T-helper 9 cell (primary cell): Measurements from ENCODE around the gene GGA1.
"Not testable (repeated sequence)": the region's sequence is repeated elsewhere in the genome, so short reads cannot be mapped to it uniquely, and the experiment has no call there.

Experiments used
- DNase-seq: peaks from one replicate; pipeline ENCODE4 v3.0.0-alpha.2; 2020

Gene GGA1

DNA sequence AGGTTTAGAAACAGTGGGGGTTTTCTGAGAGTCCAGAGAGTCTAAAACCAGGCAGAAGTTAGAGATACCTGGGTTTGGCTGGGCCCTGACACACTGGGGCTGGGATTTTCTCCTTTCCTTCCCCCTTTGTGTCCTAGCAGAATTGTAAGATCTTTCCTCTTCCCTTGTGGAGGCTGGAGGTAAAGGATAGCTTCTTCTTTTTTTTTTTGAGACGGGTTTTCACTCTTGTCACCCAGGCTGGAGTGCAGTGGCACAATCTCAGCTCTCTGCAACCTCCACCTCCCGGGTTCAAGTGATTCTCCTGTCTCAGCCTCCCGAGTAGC, 1.5 kb downstream of the GGA1 start:
- not testable (repeated sequence) for DNase-seq

DNA sequence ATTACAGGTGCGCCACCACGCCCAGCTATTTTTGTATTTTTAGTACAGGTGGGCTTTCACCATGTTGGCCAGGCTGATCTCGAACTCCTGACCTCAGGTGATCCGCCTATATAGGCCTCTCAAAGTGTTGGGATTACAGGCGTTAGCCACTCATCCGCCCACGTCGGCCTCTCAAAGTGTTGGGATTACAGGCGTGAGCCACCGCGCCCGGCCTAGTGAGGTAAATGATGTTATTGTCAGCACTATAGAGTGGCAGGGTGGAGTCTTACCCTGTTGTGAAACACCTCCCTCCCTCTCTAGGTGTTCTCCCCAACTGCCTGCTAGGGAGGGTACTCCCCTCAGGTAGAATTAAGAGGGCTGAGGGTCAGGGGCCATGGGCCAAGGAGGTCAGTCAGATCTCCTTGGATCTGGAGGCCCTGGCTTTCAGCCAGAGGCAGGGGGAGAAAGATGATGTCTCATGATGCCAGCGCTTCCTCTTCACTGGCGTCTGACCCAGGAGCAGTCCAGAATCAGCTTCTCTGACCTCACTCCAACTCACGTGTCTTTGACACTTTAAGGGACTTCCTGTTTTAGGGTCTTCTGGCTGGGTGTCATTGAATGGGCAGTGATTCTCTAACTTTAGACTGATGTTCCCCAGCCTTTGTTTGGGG, 2.0 kb downstream of the GGA1 start:
- no peak for DNase-seq

DNA sequence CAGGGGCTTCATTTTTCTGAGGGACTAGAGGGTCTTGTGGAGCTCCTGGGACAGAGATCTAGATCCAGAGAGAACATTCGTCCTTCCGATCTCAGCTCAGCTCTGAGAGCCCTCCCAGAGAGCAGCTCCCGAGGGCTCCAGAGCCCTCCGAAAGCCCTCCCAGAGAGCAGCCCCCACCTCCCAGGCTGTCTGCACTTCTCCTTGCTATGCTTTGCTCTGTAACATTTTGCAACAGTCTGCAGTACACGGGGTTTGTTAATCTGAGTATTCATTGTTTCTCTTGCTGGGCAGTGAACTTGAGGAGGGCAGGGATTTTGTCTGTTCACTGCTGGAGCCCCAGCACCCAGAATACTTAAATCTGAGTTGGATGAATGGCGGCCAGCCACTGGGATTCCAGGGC, 2.6 kb downstream of the GGA1 start:
- no peak for DNase-seq

DNA sequence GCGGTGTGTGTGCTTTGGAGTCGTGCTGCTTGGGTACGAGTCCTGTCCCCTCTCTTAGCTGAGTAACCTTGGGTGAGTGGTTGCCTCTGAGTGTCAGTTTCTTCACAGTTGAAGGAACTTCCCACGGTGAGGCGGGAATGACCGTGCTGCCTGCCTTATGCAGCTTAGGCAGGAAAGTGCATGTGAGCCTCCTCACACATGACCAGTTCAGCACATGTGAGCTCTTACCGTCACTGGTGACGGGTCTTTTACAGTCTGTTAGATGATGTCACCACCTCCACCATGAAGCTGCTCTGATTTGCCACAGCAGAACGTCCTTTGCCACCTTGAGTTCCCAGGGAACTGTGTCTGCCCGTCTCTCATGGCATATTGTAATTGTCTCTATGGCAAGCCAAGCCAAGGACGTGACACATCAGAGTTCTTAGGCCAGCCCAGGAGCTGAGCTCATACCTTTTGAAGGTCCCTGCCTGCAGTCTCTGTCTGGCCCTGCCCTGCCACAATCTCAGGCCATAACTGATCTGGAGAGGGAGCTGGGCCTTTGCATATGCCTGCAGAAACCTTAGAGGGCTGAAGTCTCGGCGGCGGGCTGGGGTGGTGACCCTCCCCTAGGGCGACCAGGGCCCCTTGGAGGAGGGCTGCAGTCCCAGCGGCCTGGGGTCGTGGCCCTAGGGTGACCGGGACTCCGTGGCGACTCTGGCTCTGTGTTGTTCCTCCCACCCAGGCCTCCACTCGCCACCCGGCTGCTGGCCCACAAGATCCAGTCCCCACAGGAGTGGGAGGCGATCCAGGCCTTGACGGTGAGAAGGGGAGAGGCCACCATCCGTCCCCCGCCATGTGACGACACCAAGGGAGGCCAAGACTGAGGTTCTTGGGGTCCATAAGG, 7.8 kb downstream of the GGA1 start:
- DNase-seq = no peak

DNA sequence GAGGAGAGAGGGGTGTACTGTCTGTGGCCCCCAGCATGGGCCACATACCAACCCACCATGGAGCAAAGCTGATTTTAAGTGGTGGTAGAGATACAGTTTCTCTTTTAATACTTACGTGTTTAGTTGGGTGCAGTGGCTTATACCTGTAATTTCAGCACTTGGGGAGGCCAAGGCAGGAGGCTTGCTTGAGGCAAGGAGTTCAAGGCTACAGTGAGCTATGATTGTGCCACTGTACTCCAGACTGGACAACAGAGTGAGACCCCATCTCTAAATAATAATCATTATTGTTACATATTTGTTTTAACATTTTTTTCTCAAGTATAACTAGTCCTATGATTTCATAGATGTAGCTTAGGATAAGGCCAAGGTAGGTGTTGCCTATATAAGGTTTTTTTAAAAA, 8.8 kb downstream of the GGA1 start:
- no peak for DNase-seq

DNA sequence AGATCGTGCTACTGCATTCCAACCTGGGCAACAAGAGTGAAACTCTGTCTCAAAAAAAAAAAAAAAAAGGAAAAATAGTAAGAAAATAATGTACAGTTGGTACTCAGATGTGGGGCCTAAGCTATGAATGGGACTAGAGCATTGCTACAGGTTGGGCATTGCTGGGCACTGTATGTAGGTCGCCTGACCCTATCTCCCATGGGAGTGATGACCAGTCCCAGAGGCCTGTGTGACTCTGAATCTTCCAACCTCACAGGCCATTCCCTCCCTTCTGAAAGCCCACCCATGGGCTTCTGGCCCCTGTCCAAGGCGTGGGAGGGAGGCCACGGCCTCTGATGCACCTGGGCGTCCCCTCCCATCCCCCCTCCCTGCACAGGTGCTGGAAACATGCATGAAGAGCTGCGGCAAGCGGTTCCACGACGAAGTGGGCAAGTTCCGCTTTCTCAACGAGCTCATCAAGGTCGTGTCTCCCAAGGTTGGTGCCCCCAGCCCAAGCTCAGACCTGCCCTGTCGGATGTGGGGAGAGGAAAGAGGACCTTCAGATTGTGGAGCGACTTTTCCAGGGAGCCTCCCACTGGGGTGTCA, 9.5 kb downstream of the GGA1 start:
- DNase-seq = no peak

DNA sequence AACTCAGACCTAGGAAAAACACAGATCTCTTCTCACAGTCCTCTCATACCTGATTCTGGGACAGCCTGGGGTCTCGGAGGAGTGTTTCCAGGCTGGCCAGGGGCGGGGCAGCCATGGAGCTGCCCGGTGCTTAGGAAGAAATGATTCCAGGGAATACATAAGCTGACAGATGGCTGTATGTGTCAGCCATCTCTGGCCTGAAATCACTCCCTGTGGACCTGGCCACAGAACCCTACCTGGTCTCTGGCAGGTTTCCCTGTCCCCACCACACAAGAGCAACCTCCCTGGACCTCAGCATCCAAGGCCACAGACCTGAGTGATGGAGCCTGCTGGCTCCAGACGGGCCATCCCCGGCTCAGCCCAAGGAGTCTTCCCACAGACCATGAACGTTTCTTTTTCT, 10.0 kb downstream of the GGA1 start:
- DNase-seq = no peak

DNA sequence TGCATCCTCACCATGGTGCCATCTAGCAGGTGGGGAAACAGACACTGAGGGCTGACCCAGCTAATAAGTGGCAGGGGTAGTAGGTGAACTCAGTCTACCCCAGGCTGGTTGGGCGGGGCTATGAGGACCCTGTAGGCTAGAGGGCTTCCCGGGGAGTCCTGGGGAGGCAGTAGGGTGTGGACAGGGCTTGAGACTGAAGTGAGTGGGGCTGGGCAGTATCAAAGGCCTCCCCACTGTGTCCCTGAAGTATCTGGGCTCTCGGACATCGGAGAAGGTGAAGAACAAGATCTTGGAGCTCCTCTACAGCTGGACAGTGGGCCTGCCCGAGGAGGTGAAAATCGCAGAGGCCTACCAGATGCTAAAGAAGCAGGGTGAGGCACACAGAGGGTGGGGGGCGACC, 11.4 kb downstream of the GGA1 start:
- DNase-seq = no peak

DNA sequence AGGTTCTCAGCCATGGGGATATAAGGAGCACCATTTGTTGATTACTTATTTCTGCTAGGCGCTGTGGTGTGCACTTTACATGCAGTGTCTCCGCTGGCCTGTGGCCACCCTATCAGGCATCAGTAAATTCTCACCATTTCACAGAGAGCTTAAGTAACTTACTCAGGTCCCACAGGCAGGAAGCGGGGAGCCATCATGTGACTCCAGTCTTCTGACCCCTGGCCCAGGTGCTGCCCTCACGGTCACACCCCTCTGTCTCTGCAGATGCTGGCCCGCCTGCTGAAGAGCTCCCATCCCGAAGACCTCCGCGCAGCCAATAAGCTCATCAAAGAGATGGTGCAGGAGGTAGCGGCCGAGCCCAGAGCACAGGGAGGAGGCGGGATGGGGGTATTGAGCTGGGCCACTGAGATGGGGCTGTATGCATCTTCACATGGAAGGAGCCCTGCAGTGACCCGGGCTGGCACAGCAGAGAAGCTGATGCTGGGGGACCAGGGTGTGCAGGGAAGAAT, 12.8 kb downstream of the GGA1 start:
- no peak for DNase-seq

DNA sequence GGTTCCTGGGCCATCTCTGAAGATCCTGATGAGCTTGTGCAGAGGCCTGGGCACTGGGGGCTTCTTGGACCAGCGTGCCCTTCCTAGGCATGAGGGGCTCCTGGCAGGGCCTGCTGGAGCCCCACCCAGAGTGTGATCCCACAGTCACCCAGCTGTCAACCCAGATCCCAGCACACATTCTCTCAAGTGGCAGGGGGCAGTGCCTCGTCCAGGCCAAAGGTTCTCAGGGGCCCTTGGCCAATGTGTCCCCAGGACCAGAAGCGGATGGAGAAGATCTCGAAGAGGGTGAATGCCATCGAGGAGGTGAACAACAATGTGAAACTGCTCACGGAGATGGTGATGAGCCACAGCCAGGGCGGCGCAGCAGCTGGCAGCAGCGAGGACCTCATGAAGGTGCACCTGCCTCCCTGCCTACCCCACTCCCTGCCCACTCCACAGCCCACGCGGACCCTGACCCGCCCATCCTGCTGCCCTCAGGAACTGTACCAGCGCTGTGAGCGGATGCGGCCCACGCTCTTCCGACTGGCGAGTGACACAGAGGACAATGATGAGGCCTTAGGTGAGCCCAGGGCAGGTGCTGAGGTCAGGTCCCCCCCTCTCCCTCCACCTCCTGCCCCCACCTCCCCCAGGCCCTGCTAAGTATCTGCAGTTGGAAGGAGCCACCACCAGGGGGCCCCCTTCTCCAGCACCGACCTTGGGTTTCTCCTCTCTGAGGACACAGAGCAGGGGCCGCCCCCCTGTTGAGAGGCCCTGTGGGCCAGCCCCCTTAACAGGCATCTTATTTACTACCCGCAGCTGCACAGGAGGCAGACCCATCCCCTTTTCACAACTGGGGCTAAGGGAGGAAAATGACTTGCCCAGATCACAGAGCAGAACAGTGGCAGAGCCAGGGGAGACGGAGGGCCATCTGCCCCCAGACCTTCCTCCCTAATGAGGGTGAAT, 14.7 kb downstream of the GGA1 start:
- peak; percentile 70 for DNase-seq

DNA sequence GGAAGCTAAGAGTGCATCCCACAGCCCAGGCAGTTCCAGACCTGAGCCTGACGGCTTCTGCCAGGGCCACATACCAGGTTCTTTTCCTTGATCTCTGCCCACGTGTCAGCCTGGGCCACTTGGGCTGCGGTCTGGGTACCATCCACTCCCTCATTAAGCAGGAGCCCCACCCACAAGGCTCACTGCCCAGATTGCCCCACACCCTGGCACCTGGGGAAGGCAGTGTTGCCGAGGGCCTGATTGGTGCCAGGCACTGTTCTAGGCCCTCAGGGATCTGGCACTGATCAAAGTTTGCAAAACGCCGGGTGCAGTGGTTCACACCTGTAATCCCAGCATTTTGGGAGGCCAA, 15.4 kb downstream of the GGA1 start:
- no peak for DNase-seq

DNA sequence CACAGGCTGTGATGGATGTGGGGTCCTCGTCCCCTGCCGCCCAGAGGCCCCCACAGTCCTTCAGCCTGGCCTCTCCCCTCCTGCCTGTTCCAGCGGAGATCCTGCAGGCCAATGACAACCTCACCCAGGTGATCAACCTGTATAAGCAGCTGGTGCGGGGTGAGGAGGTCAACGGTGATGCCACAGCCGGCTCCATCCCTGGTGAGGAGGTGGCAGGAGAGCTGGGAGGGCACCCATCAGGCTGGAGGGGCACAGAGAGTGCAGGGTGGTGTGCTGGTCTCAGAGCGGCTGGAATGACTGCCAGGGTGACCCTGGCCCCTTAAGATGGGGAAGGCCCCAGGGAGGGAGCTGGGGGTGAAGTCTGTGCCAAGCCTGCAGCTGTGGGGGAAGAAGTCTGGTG, 16.2 kb downstream of the GGA1 start:
- no peak for DNase-seq

DNA sequence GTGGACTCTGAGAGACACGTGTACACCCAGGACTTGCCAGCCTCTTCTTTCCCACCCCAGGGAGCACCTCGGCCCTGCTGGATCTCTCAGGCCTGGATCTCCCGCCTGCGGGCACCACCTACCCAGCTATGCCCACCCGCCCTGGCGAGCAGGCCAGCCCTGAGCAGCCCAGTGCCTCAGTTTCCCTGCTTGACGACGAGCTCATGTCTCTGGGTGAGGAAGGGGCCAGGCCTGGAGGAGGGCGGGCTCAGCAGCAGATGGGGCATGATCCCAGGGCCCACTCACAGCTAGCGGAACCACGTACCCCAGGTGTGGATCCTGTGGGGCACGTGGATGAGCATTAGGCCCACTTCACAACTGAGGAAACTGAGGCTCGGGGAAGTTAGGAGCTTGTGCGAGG, 17.1 kb downstream of the GGA1 start:
- DNase-seq = no peak

DNA sequence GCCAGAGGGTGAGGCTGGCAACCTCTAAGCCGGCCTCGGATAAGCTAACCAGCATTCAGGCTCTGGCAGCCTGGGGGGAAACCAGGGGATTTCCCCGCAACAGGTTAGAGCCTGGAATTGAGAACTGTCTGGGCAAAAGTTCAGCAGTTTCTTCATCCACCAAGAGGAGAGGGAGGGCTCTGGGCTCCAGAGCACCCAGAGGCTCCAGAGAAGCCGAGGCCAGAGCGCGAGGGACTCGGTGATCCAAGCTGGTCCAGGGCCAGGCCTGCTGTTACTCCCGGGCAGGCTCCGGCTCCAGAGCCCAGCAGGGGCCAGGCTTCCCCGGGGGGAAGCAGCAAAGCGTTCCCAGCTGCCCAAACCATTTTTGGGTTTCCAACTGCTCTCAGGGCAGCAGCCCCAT, 17.5 kb downstream of the GGA1 start:
- no peak for DNase-seq

DNA sequence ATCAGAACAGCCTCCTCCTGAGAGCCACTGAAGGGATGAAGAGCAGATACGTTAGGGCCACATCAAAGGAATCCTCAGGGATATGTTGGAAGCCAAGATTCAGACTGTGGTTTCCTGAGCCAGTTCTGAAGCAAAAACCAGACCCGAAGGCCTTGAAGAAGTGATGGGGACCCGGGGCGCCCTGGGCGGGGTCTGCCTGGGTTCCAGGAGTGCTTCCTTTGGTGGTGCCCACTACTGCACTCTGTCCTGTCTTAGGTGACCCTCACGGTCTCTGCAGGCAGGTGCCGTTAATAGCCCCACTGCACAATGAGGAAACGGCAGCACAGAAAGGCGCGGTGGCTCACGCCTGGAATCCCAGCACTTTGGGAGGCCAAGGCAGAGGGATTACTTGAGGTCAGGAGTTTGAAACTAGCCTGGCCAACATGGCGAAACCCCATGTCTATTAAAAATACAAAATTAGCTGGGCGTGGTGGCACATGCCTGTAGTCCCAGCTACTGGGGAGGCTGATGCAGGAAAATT, 18.0 kb downstream of the GGA1 start:
- no peak for DNase-seq

DNA sequence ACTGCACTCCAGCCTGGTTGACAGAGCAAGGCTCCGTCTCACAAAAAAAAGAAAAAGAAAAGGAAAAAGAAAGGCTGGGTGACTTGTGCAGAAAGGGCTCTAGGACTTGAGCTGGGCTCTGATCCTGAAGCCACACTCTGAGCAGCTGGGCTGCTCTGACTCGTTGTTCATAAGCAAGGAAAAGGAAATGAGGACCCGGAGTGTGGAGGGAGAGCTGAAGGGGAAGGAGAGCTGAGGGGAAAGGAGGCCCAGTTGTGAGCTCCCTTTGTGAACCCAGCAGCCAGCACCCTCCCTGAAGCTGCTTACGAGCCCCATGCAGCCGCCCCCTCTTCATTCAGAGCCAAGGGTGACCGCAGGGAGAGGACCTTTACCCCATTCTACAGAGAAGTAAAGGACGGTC, 18.5 kb downstream of the GGA1 start:
- no peak for DNase-seq

DNA sequence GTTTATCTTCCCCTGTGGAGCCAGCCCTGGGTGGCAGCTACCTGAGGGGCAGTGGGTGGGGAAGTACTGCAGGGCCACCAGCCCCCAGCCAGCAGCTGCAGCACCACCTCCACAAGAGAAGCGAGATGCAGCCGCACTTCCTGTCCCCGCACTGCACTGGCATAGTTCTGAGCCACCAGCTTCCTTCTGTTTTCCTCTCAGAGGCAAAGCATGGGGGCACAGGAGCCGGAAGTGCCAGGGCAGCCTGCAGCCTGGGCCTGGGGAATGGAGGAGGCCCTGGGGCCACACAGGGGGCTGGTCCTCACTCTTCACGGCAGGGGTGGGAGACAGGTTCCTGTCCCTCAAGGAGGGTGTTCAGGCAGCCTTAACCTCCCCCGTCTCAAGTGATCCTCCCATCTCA, 18.9 kb downstream of the GGA1 start:
- peak; percentile 39 for DNase-seq

DNA sequence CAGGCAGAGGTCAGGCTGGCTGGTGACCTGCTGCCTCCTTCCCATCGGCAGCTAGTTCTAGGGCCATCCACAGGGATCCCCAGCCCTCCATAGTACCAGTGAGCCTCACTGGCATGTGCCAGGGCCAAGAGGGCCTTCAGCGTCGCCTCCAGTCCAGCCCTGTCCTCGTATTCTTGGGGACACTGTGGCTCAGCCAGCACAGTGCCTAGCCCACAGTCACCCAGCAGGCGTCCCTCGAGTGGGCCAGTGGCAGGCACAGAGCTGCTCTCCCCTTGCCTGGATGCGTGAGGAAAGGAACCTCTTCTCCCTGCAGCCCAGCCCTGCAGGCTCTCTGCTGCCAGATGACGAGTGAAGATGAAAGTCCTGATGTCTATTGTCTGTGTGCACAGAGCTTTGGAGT, 20.2 kb downstream of the GGA1 start:
- no peak for DNase-seq

DNA sequence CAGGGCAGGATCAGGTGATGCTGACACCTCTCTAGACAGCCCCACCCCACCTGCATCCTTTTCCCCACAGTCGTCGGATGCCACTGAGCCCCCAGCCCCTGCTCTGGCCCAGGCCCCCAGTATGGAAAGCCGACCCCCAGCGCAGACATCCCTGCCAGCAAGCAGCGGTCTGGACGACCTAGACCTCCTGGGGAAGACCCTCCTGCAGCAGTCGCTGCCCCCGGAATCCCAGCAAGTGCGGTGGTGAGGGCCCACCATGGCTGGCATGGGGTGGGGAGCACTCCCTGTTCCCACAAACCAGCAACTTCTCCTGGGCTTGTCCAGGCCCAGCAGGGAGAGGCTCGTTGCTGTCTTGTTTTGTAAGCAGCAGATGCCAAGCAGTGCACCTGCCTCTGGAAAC, 21.3 kb downstream of the GGA1 start:
- DNase-seq = no peak

DNA sequence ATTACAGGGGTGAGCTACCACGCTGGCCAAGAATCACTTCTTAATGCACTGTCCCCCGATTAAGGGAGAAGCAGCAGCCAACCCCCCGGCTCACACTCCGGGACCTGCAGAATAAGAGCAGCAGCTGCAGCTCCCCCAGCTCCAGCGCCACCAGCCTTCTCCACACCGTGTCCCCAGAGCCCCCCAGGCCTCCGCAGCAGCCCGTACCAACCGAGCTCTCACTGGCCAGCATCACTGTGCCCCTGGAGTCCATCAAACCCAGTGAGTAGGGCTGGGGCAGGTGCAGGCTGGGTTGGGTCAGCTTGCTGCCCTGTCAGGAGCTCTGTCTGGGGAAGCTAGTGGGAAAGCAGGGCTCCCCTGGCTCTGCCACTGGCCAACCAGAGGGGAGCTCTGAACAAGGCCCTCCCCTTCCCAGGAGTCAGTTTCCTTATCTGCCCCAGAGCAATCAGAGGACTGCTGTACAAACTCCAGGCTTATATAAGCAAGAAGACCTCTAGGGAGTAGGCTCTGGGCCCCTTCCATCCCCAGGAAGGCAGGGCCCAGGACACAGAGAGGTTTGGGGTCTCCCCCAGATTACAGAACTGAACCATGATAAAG, 22.3 kb downstream of the GGA1 start:
- DNase-seq = no peak

DNA sequence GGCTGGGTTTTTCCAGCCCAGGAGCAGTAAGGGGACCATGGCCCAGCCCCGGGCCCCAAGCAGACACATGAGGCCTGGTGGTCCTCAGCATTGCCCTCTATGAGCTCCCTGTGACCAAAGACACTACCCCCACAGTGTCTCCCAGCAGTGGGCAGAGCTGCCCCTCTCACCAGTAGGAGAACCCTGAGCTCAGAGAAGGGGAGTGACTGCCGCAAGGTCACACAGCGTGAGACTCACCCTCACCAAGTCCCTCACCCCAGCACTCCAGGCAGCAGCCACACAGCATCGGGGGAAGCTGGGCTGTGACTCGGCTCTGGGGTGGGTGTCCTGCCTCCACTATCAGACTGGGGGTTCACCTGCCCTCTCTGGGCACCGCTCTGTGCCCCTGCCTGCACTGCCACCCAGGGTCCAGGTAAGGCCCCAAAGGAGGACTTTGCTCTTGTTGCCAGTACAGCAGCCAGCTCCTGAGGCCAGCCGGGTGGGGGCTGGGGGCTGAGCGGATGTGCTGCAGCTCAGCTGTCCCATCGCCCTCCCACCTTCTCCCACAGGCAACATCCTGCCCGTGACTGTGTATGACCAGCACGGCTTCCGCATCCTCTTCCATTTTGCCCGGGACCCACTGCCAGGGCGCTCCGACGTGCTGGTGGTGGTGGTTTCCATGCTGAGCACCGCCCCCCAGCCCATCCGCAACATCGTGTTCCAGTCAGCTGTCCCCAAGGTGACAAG, 23.0 kb downstream of the GGA1 start:
- DNase-seq = no peak
